Kidney (tissue), 14 donors: ENCODE data around the gene PFKL. TPM values are rescaled to one million over a fixed set of nuclear protein-coding genes. Genes with fewer than 3 reads are reported as not detected.
"Not testable (repeated sequence)": the region's sequence is repeated elsewhere in the genome, so short reads cannot be mapped to it uniquely, and the experiment has no call there.

Source experiments
- DNase-seq, 5 donors: peaks; one replicate each; pipeline ENCODE4 v3.0.0-alpha.2; 2013 to 2020
- FAIRE-seq: peaks from 2 replicates; lab custom pipeline; 2012; peaks lifted over from hg19 to GRCh38; lab: Jason Lieb, UNC
- H3K27ac ChIP-seq, 2 donors: one replicate each; pipeline ENCODE4 v1.7.0; 2013; ENCODE audit warnings: low read depth in 2 of 2, low read length in 2 of 2, inconsistent platforms in 1 of 2
- H3K27me3 ChIP-seq: one replicate; pipeline ENCODE4 v1.7.1; 2013; ENCODE audit warnings: low read length, inconsistent platforms; ENCODE audit not compliant: control insufficient read depth, insufficient read depth
- H3K36me3 ChIP-seq, 3 donors: one replicate each; pipeline versions ENCODE4 v1.7.0 to v1.7.1; 2013; ENCODE audit warnings: low read length in 3 of 3, control low read depth in 1 of 3, inconsistent platforms in 1 of 3; ENCODE audit not compliant: insufficient read depth in 3 of 3, control insufficient read depth in 2 of 3
- H3K4me1 ChIP-seq, 3 donors: one replicate each; pipeline versions ENCODE4 v1.7.0 to v1.7.1; 2013; ENCODE audit warnings: low read length in 3 of 3, inconsistent platforms in 1 of 3, low read depth in 1 of 3; ENCODE audit not compliant: control insufficient read depth in 2 of 3, insufficient read depth in 2 of 3
- H3K4me3 ChIP-seq, 3 donors: one replicate each; pipeline versions ENCODE4 v1.7.0 to v1.8.1; 2013; ENCODE audit warnings: low read length in 3 of 3, control low read depth in 1 of 3, inconsistent platforms in 1 of 3
- H3K9ac ChIP-seq, 3 donors: one replicate each; pipeline versions ENCODE4 v1.7.0 to v1.7.1; 2013; ENCODE audit warnings: low read length in 3 of 3, control low read depth in 1 of 3, inconsistent platforms in 1 of 3
- H3K9me3 ChIP-seq, 3 donors: one replicate each; pipeline versions ENCODE4 v1.7.0 to v1.7.1; 2013; ENCODE audit warnings: low read length in 3 of 3, control low read depth in 1 of 3, inconsistent platforms in 1 of 3; ENCODE audit not compliant: control insufficient read depth in 2 of 3, insufficient read depth in 1 of 3
- intact Hi-C: fragments of 100-400 bp; cut with DNase I; formaldehyde crosslinking; loops from one replicate; pipeline ENCODE4 v1.11.1; 2022
- polyA plus RNA-seq: library from polyadenylated mRNA; stranded (reverse); fragments of 350-450 nt; fragmentation: Illumina TruSeq; extraction: RNeasy Lipid Tissue Mini Kit (QIAGEN cat#74804); gene quantifications from one replicate; pipeline ENCODE4 v1.2.3, GENCODE V29; 2014; ENCODE audit warnings: low read depth, low replicate concordance; ENCODE audit not compliant: insufficient read depth
- total RNA-seq: library from RNA; stranded (reverse); fragmentation: NEBNext Ultra II Directional; extraction: Animal tissue kit (Norgen Biotek cat#: 25700); gene quantifications from one replicate; pipeline ENCODE4 v1.2.1, GENCODE V29; 2021
- TF ChIP-seq, protein P1 (sequence below): IDR thresholded peaks from 3 replicates; pipeline ENCODE4 v1.5.1; 2012; ENCODE audit warnings: mild to moderate bottlenecking, moderate library complexity, borderline replicate concordance; ENCODE audit not compliant: insufficient read depth; ENCODE audit errors: extremely low read depth
- donor health status: control.
- donor health status: control.
- donor health status: control.
- donor health status: control.
- donor health status: control.
- donor health status: DM: yes; HTN: yes; CAD: no.
- donor health status: Normal renal cell carcinoma (clear cell type).

Gene PFKL
- total and polyA plus RNA-seq, 2 donors from 2014 or later, result 155 to 197 TPM

DNA sequence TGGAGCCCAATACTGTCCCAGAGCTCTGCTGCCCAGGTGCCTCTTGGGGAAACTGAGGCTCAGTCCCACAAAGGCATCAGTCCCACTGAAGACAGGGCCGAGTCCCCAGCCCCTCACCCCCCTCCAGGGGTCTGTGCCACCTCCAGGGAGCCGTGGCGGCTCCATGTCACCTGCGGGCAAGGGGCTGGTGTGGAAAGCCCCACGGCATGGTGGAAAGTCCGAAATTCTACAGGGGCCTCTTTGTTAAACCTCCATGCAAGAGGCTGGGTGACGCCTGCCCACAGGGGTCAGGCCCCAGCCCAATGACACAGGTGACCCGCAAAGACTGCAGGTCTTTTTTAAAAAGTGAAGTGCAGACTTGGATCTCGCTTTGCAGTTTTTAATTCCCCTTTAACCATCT, 17.5 kb upstream of the PFKL start:
- no peaks in the 10 kb centered on the region for H3K4me1 ChIP-seq

DNA sequence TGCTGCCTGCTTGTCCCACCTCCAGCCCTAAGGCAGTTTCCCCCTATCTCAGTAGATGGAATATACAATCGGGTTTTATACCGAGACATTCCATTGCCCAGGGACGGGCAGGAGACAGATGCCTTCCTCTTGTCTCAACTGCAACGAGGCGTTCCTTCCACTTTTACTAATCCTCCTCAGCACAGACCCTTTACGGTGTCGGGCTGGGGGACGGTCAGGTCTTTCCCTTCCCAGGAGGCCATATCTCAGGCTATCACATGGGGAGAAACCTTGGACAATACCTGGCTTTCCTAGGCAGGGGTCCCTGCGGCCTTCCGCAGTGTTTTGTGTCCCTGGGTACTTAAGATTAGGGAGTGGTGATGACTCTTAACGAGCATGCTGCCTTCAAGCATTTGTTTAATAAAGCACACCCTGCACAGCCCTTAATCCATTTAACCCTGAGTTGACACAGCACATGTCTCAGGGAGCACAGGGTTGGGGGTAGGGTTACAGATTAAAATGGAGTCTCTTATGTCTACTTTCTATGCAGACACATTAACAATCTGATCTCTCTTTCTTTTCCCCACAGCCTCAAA, 16.6 kb upstream of the PFKL start:
- H3K4me3 ChIP-seq, intact Hi-C loops, H3K9me3 ChIP-seq, H3K27me3 ChIP-seq, H3K36me3 ChIP-seq, H3K4me1 ChIP-seq, H3K9ac ChIP-seq, H3K27ac ChIP-seq, FAIRE-seq: not testable (repeated sequence)
- peak in 1 of 5 donors; percentile 29 for DNase-seq

More for the DNA sequence above, 17.5 kb upstream of the PFKL start:
- intact Hi-C loops, result no loop called here
- Histone ChIP-seq H3K36me3 (no peaks in the 10 kb centered on the region), H3K9me3 (no peaks in the 10 kb centered on the region), H3K4me3 (no peak overlapping the region), H3K27me3 (no peaks in the 10 kb centered on the region), H3K27ac (no peak overlapping the region), H3K9ac (no peak overlapping the region)
- peak in 1 of 5 donors; percentile 26 for DNase-seq
- no peak for FAIRE-seq
- TF ChIP-seq, protein P1, sequence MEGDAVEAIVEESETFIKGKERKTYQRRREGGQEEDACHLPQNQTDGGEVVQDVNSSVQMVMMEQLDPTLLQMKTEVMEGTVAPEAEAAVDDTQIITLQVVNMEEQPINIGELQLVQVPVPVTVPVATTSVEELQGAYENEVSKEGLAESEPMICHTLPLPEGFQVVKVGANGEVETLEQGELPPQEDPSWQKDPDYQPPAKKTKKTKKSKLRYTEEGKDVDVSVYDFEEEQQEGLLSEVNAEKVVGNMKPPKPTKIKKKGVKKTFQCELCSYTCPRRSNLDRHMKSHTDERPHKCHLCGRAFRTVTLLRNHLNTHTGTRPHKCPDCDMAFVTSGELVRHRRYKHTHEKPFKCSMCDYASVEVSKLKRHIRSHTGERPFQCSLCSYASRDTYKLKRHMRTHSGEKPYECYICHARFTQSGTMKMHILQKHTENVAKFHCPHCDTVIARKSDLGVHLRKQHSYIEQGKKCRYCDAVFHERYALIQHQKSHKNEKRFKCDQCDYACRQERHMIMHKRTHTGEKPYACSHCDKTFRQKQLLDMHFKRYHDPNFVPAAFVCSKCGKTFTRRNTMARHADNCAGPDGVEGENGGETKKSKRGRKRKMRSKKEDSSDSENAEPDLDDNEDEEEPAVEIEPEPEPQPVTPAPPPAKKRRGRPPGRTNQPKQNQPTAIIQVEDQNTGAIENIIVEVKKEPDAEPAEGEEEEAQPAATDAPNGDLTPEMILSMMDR, result no peak

DNA sequence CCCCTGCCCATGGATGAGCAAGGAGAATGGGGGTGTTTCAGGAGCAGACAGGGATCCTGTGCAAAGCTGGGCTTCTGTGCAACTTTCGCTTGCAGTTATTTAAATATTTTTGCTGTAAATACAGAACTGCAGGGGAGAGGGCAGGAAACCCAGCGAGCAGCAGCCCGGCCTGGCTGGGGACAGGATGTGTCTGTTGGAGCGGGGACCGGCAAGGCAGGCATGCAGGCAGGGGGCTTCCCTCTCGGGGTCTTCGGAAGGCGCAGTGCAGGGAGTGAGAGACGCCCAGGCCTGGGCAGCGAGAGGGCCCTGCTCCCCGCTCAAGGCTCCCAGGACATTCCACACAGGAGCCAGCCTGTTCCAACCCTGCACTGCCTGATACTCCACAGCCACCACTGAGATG, 15.9 kb upstream of the PFKL start:
- intact Hi-C loops, result no loop called here
- Histone ChIP-seq H3K9me3 (no peaks in the 10 kb centered on the region), H3K27me3 (no peaks in the 10 kb centered on the region), H3K4me3 (no peak overlapping the region), H3K4me1 (no peaks in the 10 kb centered on the region), H3K27ac (no peak overlapping the region), H3K36me3 (no peaks in the 10 kb centered on the region), H3K9ac (no peak overlapping the region)
- TF ChIP-seq, protein P1, result no peak
- FAIRE-seq (no peak), DNase-seq (peak in 1 of 5 donors; percentile 73)

DNA sequence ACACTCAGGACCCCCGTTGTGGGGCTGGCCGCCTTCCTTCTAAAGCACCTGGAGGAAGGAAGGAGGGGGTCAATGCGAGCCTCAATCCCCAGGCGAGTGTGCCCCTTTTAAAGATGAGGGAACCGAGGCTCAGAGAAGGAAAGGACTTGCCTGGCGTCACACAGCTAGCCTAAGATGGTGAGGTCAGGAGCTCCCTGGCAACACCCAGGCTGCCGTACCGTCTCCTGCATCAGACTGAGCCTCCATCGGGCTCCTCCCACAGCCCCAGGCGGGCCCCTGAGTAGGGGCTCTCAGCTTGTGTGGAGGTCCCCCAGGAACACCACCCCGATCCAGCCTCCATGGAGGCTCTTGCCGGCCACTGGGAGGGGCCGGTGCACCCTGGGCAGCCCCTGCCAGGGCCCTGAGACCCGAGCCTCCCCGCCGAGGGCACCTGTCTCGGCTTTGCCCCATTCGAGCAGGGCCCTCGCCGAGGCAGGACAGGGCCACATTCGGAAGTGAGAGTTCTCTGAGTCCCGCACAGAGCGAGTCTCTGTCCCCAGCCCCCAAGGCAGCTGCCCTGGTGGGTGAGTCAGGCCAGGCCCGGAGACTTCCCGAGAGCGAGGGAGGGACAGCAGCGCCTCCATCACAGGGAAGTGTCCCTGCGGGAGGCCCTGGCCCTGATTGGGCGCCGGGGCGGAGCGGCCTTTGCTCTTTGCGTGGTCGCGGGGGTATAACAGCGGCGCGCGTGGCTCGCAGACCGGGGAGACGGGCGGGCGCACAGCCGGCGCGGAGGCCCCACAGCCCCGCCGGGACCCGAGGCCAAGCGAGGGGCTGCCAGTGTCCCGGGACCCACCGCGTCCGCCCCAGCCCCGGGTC, 14.5 kb upstream of the PFKL start, which contains the start of gene AIRE:
AIRE (plus strand) TSS at position 739 of the 855 bp plus-strand sequence. CDS start 131 bp downstream, outside the sequence.
- Histone ChIP-seq H3K9me3 (no peaks in the 10 kb centered on the region), H3K4me3 (no peak within 1 kb of the TSS), H3K27me3 (no peaks in the 10 kb centered on the region), H3K9ac (no peak within 1 kb of the TSS), H3K27ac (no peak within 1 kb of the TSS), H3K36me3 (no peaks in the 10 kb centered on the region), H3K4me1 (no peaks in the 10 kb centered on the region)
- DNase-seq (peak in 3 of 5 donors; percentile 20 to 83 (median 55)), FAIRE-seq (no peak)
- TF ChIP-seq, protein P1, result no peak
- intact Hi-C loops, result no loop called here
